Erythroblast (primary cell): Measurements from ENCODE around the gene DDX4.

Experiments used
- GATA1 ChIP-seq: IDR thresholded peaks from 2 replicates; pipeline ENCODE4 v1.6.1; 2011; ENCODE audit warnings: low read depth, mild to moderate bottlenecking, control low read depth, low read length, moderate library complexity
- POLR2A ChIP-seq: IDR thresholded peaks from 2 replicates; pipeline ENCODE4 v1.6.1; 2011; ENCODE audit warnings: mild to moderate bottlenecking, low read length

- TF ChIP-seq POLR2A (no peak), GATA1 (no peak)
Measured at GRCh38 chr5:55850839-55851674, 113.2 kb downstream of the DDX4 start, which contains the start of gene IL31RA.
